ENCODE measurements around the gene CSTF1.

CSTF1 gene

DNA sequence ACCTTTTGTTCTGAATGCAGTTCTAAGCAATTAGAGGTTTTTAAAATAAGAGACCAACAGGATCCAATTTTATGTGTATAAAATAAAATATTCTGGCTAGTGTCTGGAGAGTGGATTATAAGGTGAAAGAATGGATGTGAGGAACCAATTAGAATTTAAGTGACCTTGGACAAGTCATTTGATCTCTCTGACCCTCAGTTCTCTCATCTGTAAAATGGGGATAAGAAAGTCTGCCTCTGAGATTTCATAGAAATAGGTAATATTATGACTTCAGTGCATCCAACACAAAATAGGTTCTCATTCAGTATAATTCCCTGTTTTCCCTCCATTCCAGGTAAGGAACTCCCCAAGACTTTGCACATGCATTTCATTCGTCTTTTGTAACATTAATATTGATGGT, 38.5 kb downstream of the CSTF1 start:
- no peak for DNase-seq

DNA sequence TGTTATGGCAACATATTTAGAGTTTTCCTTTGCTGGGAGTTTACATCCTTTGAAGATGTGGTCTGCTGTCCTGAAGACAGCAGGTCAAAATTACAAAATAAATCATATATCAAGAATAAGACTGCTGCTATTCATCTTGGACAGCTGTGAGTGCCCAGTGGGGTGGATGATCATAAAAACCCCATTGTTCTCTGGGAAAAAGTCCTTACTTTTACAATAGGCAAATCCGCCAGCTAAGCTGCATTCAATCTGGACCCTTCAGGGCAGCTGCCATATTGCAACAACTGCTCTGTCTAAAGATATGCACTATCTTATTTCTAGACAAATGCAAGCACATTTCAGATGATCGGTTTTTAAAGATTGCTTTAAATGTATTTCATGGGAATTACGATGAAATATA, 39.0 kb downstream of the CSTF1 start:
- DNase-seq: no peak

- no peak for DNase-seq
These were observed 40.9 kb downstream of the CSTF1 start for GRCh38 chr20:56433221-56433879.

DNA sequence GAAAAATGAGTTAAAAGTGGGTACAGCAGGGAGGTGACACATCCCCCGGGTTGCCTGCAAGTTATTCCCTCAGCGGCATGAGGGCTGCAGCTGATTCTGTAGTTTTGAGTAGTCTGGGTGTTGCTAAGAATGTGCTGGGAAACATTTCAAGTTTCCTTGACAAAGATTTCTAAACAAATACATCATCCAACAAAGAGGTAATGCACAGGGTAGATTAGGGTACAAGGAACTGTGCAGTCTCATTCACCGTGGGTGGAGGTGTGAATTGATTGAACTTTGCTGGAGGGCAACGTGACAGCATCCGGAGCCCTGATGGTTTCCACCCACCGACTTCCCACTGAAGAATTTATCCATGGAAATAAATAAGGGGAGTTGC, 41.4 kb downstream of the CSTF1 start:
- no peak for DNase-seq

DNA sequence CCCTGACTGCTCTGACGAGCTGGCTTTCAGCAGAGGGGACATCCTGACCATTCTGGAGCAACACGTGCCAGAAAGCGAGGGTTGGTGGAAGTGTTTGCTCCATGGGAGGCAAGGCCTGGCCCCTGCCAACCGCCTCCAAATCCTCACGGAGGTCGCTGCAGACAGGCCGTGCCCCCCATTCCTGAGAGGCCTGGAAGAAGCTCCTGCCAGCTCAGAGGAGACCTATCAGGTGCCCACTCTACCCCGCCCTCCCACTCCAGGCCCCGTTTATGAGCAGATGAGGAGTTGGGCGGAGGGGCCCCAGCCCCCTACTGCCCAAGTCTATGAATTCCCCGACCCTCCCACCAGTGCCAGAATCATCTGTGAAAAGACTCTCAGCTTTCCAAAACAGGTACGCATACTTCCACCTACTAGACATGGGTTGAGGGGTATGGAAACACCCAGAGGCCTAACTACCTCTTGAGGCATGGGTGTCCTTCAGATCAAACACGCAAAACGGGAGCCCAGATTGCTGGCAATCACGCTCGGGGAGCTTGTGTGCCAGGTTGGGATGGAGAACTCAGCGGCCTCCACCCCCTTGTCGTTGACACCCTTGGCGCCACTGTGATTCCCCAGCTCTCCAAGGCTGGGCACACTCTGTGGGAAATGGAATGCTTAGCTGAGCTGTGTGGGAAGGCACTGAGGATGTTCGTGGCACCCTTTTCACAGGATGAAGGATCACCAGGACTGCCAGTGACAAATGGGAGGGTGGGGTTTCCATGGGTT, 44.9 kb downstream of the CSTF1 start:
- no peak for DNase-seq

DNA sequence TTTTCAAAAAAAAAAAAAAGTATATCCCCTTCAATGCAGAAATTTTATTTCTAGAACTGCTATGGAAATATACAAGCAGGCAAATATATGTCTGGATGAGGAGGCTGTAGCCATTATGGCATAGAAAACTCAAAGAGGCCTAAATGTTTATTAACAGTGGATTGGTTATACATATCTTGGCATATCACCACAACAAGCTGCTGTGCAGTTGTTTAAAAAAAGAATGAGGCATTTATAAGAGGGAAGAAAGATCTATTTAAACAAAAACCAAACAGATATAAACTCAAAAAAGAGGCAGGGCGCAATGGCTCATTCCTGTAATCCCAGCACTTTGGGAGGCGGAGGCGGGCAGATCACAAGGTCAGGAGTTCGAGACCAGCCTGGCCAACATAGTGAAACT, 45.8 kb downstream of the CSTF1 start:
- no peak for DNase-seq

GRCh38 chr20:56439771-56440291, 47.4 kb downstream of the CSTF1 start:
- no peak for DNase-seq

DNA sequence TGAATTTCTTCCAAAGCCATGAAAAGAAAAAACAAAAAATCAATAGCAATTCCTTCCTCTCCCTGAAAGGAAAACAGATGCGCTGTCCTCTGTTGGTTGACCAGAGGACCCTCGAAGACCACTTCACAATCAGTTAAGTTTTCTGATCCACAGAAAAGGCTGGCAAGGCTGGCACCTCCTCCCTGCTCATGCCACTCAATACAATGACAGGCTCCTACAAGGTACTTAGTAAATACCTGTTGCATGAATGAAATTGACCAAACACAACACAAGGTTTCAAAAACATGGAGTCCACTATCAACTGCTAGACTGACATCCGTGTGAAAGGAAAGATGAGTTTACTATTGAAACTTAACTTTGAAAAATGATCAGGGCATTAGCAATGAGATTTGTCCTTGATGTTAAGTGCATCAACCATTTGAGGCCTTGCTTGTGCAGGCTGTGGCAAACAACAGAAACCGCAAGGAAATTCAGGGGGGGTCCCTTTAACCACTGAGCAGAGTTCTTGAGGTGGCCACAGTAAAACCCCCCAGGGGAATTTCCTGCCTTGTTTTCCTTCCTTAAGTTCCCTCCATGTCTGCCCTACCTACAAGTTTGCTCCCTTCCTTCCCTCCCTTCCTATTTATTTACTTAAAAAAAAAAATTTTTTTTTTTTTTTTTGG, 48.0 kb downstream of the CSTF1 start:
- DNase-seq: peak; percentile 76

DNA sequence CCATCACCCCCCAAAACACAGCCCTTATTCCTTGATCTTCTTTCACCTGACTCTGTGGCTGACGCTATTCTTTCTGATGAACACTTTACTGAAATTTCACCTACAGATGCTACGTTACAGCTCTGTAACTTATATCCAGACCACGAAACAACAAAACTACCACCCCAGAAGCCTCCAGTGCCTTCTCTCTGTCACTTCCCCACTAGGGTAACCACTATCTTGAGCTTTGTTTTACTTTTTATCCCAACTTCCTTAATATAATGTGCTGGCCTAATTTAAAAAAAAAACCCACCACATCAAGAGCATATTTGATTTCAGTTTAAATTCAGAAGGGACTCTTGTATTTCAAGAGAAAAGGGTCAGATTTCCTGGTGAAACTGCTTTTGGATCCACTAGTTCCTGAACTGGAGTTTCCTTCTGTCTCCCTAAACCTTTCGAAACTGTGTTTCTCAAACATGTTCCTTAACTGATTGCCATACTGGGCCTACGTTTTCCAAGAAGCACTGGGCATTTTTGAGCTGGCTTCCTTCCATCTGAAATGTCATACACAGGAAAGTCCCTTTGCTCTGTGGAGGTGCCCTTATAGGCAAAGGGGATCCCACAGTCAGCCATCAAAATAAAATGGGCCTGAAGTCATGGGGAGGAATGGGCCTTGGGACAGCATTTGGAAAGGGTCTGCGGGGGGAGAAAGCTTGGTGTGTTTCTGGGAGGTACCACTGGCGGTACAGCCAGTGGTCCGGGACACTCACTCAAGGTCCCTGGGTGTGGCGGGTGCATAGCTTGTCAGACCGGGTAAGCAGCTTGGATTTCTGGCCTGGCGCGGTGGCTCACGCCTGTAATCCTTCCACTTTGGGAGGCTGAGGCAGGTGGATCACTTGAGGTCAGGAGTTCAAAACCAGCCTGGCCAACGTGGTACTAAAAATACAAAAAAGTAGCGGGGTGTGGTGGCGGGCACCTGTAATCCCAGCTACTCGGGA, 50.2 kb downstream of the CSTF1 start:
- no peak for DNase-seq

- DNase-seq: no peak
These were observed 51.5 kb downstream of the CSTF1 start for GRCh38 chr20:56443654-56444540.

GRCh38 chr20:56445130-56445529, 52.7 kb downstream of the CSTF1 start:
- DNase-seq: no peak

DNA sequence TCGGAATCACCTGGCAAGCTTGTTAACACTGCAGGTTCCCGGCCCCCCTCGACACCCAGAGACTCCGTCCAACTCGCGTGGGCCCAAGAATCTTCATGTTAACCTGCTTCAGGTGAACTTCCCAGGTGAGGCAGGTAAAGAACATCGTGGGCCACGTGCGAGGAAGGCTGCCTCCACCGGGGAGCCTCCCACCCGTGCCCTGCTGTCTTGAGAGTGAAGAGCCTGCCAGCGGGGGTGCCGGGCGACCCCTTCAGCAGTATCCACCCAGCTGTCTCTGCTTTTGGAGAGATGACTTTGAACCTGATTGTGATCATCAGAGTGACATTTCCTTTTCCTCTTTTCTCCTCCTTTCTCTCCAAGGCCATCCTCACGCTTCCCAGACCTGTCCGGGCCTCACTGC, 53.1 kb downstream of the CSTF1 start:
- DNase-seq: no peak

GRCh38 chr20:56447227-56447626, 54.8 kb downstream of the CSTF1 start:
- DNase-seq: no peak

DNA sequence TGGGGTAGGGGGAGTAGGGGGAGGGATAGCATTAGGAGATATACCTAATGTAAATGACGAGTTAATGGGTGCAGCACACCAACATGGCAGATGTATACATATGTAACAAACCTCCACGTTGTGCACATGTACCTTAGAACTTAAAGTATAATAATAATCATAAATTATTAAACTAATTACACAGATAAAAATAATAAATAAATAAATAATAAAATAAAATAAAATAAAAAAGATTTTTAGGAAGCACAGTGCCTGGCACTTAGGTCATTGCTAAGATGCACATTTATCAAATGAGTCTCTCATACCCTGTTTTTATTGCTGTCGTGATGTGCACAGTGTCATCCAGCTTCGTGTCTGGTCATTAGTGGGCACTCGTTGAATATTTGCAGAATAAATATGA, 57.0 kb downstream of the CSTF1 start:
- no peak for DNase-seq

DNA sequence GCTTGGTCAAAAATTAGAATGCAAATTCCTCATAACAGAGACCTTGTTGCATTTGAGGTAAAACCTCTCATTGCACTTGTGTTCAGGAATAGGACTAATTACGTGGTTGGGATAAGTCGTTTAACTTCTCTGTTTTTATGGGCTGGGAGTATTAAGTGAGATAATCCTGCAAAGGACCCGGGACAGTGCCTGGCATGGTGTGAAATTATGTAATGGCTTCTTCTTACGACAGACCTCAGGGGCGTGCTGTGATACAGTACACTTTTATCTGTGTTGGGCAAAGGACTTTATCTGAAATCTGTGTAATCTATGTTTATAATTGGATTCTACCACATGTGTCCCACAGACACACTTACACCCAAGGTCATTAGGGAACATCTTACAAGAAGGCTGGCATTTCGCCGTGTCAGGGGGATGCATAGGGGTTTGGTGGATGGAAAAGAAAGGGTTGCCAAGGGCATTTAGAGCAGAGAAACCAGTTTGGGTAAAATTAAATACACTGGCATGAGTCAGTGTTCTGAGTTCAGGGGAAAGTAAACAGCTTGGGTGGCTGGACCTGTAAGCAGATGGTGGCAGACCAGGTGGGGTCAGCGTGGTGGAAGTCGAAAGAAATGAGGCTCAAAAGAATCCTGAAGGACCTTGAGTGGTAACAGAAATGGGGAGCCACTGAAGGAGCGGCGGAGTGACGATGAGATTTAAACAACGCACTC, 58.8 kb downstream of the CSTF1 start:
- DNase-seq: no peak

GRCh38 chr20:56453352-56453751, 60.9 kb downstream of the CSTF1 start:
- no peak for DNase-seq

DNA sequence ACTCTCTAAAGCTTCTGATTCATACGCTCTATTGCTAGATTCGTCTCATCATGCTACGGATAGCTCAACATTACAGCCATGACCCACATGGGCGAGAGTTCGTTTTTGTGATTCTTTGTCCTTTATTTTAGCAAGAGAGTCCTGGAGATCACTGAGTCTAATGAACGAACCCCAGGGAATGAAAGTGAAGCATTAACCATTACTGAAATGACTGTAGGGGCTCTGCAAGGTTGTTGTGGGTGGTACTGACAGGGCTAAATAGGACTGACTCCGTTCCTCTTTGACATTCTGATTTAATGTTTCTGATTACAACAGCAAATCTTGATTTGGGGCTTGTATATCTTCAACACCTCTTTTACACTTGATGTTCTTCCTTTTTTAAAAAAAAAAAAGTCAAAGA, 62.3 kb downstream of the CSTF1 start:
- DNase-seq: no peak
